ENCODE measurements around the gene MAML2. TPM values are rescaled to one million over a fixed set of nuclear protein-coding genes. Genes with fewer than 3 reads are reported as not detected.
A peak's percentile ranks its signal among the peaks of the same experiment; 100 is the strongest.

MAML2 gene
- polyA plus RNA-seq, 1 of the 3 experiments (the other 2 are of a cell fraction): 20.1 TPM

DNA sequence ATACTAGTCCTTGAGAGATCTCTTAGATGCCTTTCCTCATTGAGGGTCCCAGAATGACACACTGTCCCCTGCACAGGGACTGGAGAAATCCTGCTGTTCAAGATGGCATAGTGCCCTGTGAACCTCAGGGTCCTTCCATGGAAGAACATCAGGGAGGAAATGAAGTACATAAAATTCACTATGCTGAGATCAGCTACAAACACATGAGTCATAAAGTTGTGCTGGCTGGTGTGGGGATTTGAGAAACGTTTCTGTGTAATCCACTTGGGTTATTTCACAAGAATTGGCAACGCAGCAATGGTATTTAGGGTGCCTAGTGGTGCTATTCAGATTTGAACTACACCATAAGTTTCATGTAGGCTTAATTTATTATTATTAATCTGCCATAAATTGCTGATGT, 174.4 kb downstream of the MAML2 start:
- Histone ChIP-seq H3K9me3 (no peaks in the 10 kb centered on the region), H3F3A (replicated peaks; ENCODE audit: insufficient read depth) (peaks cover 22% of the 10 kb centered on the region), H4K20me1 (ENCODE audit: insufficient read depth) (no peaks in the 10 kb centered on the region; the same call in 1 of the 2 replicates), H3K4me2 (peak overlapping the region; percentile 15; the same call in 1 of the 2 replicates), H3K4me1 (ENCODE audit: control insufficient read depth in 1 of 2, insufficient read depth in 2 of 2, low read depth in 1 of 2, low read length in 1 of 2) (peaks cover 4 to 42% of the 10 kb centered on the region in 2 experiments), H3K9me2 (no peaks in the 10 kb centered on the region), H3K4me3 (ENCODE audit: low read depth in 2 of 2, low read length in 1 of 2) (no peak overlapping the region), H3K27ac (ENCODE audit: low read depth in 2 of 2, low read length in 1 of 2) (peak overlapping the region in 1 of 2 experiments; percentile 38; a peak in 2 of 4 replicates), H3K79me2 (ENCODE audit: insufficient read depth) (peaks cover 91% of the 10 kb centered on the region), H3K9ac (no peak overlapping the region), H3K36me3 (replicated peaks in 1 of 2; ENCODE audit: control insufficient read depth in 1 of 2, insufficient read depth in 2 of 2, low read length in 1 of 2) (no peaks in the 10 kb centered on the region), H2AFZ (ENCODE audit: low read depth) (no peak overlapping the region), H3K27me3 (ENCODE audit: insufficient read depth) (no peaks in the 10 kb centered on the region)
- ChIA-PET POLR2A (no interaction called here), CTCF (no interaction called here)
- no peak for DNase-seq
- TF ChIP-seq TCF12 (IDR thresholded peaks at IDR 0.05): 0 out of 2 replicates have a peak, but pooled peaks have one; percentile 6
- no peak for TF ChIP-seq NFIC (IDR thresholded peaks at IDR 0.05; ENCODE audit: borderline replicate concordance)
- TF ChIP-seq RCOR1 (IDR thresholded peaks at IDR 0.05; ENCODE audit: low read length): no peak
- TF ChIP-seq, protein P1, sequence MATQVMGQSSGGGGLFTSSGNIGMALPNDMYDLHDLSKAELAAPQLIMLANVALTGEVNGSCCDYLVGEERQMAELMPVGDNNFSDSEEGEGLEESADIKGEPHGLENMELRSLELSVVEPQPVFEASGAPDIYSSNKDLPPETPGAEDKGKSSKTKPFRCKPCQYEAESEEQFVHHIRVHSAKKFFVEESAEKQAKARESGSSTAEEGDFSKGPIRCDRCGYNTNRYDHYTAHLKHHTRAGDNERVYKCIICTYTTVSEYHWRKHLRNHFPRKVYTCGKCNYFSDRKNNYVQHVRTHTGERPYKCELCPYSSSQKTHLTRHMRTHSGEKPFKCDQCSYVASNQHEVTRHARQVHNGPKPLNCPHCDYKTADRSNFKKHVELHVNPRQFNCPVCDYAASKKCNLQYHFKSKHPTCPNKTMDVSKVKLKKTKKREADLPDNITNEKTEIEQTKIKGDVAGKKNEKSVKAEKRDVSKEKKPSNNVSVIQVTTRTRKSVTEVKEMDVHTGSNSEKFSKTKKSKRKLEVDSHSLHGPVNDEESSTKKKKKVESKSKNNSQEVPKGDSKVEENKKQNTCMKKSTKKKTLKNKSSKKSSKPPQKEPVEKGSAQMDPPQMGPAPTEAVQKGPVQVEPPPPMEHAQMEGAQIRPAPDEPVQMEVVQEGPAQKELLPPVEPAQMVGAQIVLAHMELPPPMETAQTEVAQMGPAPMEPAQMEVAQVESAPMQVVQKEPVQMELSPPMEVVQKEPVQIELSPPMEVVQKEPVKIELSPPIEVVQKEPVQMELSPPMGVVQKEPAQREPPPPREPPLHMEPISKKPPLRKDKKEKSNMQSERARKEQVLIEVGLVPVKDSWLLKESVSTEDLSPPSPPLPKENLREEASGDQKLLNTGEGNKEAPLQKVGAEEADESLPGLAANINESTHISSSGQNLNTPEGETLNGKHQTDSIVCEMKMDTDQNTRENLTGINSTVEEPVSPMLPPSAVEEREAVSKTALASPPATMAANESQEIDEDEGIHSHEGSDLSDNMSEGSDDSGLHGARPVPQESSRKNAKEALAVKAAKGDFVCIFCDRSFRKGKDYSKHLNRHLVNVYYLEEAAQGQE (IDR thresholded peaks at IDR 0.05; ENCODE audit: low read depth, low read length): no peak
- TF ChIP-seq FOXM1 (IDR thresholded peaks at IDR 0.05; ENCODE audit: low read depth): no peak
- TF ChIP-seq, protein P2, sequence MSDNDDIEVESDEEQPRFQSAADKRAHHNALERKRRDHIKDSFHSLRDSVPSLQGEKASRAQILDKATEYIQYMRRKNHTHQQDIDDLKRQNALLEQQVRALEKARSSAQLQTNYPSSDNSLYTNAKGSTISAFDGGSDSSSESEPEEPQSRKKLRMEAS (IDR thresholded peaks at IDR 0.05; ENCODE audit: low read depth): no peak
- no peak for TF ChIP-seq ELF1 (IDR thresholded peaks at IDR 0.05)
- TF ChIP-seq JUND (IDR thresholded peaks at IDR 0.05): peak; percentile 44
- no peak for TF ChIP-seq SMC3 (IDR thresholded peaks at IDR 0.05; ENCODE audit: low read depth, low read length)
- TF ChIP-seq FOSL2 (IDR thresholded peaks at IDR 0.05; ENCODE audit: borderline replicate concordance, low read depth): peak; percentile 55; the same call in 1 of the 2 replicates
- no peak for TF ChIP-seq RFX5 (IDR thresholded peaks at IDR 0.05; ENCODE audit: low read length)
- TF ChIP-seq POLR2AphosphoS5 (IDR thresholded peaks at IDR 0.05; ENCODE audit: low read depth, low read length): no peak
- no peak for TF ChIP-seq TEAD4 (IDR thresholded peaks at IDR 0.05; ENCODE audit: borderline replicate concordance, insufficient read depth)
- no peak for TF ChIP-seq GABPA (IDR thresholded peaks at IDR 0.05; ENCODE audit: low read depth)
- no peak for TF ChIP-seq RXRA (IDR thresholded peaks at IDR 0.05; ENCODE audit: borderline replicate concordance, low read depth)
- TF ChIP-seq, protein P3, sequence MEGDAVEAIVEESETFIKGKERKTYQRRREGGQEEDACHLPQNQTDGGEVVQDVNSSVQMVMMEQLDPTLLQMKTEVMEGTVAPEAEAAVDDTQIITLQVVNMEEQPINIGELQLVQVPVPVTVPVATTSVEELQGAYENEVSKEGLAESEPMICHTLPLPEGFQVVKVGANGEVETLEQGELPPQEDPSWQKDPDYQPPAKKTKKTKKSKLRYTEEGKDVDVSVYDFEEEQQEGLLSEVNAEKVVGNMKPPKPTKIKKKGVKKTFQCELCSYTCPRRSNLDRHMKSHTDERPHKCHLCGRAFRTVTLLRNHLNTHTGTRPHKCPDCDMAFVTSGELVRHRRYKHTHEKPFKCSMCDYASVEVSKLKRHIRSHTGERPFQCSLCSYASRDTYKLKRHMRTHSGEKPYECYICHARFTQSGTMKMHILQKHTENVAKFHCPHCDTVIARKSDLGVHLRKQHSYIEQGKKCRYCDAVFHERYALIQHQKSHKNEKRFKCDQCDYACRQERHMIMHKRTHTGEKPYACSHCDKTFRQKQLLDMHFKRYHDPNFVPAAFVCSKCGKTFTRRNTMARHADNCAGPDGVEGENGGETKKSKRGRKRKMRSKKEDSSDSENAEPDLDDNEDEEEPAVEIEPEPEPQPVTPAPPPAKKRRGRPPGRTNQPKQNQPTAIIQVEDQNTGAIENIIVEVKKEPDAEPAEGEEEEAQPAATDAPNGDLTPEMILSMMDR (IDR thresholded peaks at IDR 0.05): no peak
- TF ChIP-seq, protein P4, sequence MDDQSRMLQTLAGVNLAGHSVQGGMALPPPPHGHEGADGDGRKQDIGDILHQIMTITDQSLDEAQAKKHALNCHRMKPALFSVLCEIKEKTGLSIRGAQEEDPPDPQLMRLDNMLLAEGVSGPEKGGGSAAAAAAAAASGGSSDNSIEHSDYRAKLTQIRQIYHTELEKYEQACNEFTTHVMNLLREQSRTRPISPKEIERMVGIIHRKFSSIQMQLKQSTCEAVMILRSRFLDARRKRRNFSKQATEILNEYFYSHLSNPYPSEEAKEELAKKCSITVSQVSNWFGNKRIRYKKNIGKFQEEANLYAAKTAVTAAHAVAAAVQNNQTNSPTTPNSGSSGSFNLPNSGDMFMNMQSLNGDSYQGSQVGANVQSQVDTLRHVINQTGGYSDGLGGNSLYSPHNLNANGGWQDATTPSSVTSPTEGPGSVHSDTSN (IDR thresholded peaks at IDR 0.05): no peak
- TF ChIP-seq EP300 (IDR thresholded peaks at IDR 0.05; ENCODE audit: borderline replicate concordance in 1 of 2, low read depth in 1 of 2, low read length in 1 of 2): no peak
- TF ChIP-seq, protein P5, sequence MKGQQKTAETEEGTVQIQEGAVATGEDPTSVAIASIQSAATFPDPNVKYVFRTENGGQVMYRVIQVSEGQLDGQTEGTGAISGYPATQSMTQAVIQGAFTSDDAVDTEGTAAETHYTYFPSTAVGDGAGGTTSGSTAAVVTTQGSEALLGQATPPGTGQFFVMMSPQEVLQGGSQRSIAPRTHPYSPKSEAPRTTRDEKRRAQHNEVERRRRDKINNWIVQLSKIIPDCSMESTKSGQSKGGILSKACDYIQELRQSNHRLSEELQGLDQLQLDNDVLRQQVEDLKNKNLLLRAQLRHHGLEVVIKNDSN (IDR thresholded peaks at IDR 0.05; ENCODE audit: borderline replicate concordance, low read depth): no peak
- WGBS (ENCODE audit: low lambda C conversion rate): 51% methylated on average over 2 of the region's 2 CpGs

Measured in SK-N-SH (cell line).